ENCODE measurements around the gene KDM4B. TPM values are rescaled to one million over a fixed set of nuclear protein-coding genes. Genes with fewer than 3 reads are reported as not detected.

KDM4B gene
- total RNA-seq, 1 donor, result 22.1 TPM

DNA sequence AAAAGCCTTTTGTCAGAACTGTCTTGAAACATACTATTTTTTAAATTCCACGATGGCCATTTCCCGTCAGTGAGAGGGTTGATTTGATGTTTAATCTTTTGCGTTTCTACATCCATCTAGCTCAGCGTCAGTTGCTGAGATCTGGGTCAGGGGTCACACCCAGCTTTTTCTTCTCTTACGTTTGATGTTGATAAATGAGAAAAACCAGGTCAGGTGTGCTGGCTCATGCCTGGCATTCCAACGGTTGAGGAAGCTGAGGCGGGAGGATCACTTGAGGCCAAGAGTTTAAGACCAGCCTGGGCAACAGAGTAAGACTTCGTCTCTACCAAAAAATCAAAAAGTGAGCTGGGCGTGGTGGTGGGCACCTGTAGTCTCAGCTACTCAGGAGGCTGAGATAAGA, 202.8 kb downstream of the KDM4B start:
- no peaks in the 10 kb centered on the region for H3K36me3 ChIP-seq (ENCODE audit: insufficient read depth, low read length)
- no peaks in the 10 kb centered on the region for H3K79me2 ChIP-seq (ENCODE audit: insufficient read depth, low read length)
- H3K4me3 ChIP-seq (ENCODE audit: insufficient read depth, low read length), result no peak overlapping the region
- H3K27me3 ChIP-seq (ENCODE audit: insufficient read depth, low read length), result no peaks in the 10 kb centered on the region
- H3K9me3 ChIP-seq (ENCODE audit: low read depth, low read length), result no peaks in the 10 kb centered on the region
- H3K27ac ChIP-seq (ENCODE audit: low read depth, low read length), result no peak overlapping the region
- H4K20me1 ChIP-seq (ENCODE audit: insufficient read depth, low read length), result no peaks in the 10 kb centered on the region
- no peak overlapping the region for H3K4me2 ChIP-seq (ENCODE audit: insufficient read depth, low read length)
- DNase-seq (ENCODE audit: insufficient read length, low spot score, missing footprints), result no peak
- TF ChIP-seq, protein P1, sequence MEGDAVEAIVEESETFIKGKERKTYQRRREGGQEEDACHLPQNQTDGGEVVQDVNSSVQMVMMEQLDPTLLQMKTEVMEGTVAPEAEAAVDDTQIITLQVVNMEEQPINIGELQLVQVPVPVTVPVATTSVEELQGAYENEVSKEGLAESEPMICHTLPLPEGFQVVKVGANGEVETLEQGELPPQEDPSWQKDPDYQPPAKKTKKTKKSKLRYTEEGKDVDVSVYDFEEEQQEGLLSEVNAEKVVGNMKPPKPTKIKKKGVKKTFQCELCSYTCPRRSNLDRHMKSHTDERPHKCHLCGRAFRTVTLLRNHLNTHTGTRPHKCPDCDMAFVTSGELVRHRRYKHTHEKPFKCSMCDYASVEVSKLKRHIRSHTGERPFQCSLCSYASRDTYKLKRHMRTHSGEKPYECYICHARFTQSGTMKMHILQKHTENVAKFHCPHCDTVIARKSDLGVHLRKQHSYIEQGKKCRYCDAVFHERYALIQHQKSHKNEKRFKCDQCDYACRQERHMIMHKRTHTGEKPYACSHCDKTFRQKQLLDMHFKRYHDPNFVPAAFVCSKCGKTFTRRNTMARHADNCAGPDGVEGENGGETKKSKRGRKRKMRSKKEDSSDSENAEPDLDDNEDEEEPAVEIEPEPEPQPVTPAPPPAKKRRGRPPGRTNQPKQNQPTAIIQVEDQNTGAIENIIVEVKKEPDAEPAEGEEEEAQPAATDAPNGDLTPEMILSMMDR (IDR thresholded peaks at IDR 0.05; ENCODE audit: extremely low read depth, low read depth, low read length), result no peak
- H2AFZ ChIP-seq (ENCODE audit: low read length), result no peak overlapping the region
- H3K4me1 ChIP-seq (ENCODE audit: insufficient read depth, low read length), result peaks cover 8% of the 10 kb centered on the region

DNA sequence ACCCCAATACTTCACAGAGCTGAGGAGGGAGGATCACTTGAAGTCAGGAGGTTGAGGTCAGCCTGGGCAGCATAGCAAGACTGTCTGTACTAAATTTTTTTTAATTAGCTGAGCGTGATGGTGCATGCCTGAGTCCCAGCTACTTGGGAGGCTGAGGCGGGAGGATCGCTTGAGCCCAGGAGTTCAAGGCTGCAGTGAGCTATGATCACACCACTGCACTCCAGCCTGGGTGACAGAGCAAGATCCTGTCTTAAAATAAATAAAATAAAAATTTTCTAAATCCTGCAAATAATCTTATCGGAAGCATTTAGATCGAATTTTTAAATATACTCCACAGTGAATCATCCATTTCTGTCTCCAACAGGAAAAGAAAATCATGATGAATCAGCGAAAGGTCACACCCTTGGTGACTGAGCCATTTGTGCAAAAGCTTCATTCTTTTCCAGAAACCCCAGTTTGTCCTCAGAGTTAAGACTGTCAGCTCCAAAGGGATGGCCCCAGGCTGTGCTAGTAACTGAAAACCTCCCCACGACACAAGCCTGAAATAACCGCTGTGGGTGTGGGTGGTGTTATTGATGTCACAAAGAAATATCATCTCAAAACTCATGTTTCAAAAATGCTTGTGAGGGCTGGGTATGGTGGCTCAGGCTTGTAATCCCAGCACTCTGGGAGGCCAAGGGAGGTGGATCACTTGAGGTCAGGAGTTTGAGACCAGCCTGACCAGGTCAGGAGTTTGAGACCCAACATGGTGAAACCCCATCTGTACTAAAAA, 204.1 kb downstream of the KDM4B start:
- Histone ChIP-seq H3K9me3 (ENCODE audit: low read depth, low read length) (no peaks in the 10 kb centered on the region), H3K36me3 (ENCODE audit: insufficient read depth, low read length) (no peaks in the 10 kb centered on the region), H3K27me3 (ENCODE audit: insufficient read depth, low read length) (no peaks in the 10 kb centered on the region), H3K79me2 (ENCODE audit: insufficient read depth, low read length) (no peaks in the 10 kb centered on the region), H3K27ac (ENCODE audit: low read depth, low read length) (peak overlapping the region; percentile 82), H2AFZ (ENCODE audit: low read length) (no peak overlapping the region), H3K4me1 (ENCODE audit: insufficient read depth, low read length) (peaks cover 15% of the 10 kb centered on the region), H3K4me3 (ENCODE audit: insufficient read depth, low read length) (no peak overlapping the region), H4K20me1 (ENCODE audit: insufficient read depth, low read length) (no peaks in the 10 kb centered on the region), H3K4me2 (ENCODE audit: insufficient read depth, low read length) (peak overlapping the region; percentile 36)
- peak; percentile 96 for DNase-seq (ENCODE audit: insufficient read length, low spot score, missing footprints)
- TF ChIP-seq, protein P1 (IDR thresholded peaks at IDR 0.05; ENCODE audit: extremely low read depth, low read depth, low read length), result no peak

DNA sequence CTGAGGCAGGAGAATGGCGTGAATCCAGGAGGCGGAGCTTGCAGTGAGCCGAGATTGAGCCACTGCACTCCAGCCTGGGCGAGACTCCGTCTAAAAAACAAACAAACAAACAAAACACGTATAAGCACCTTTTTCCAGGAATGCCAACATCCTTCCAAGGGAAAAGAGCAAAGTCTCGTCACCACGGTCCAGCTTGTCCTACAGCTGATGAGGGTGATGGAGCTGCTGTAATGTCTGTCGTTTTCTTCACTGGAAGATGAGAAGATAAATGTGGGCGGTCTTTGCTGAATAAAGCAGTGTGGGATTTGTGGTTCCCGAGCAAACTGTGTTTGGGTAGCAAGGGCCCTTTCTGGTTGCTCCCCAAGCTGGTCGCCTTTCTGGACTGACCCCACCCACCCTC, 205.1 kb downstream of the KDM4B start:
- H3K4me1 ChIP-seq (ENCODE audit: insufficient read depth, low read length), result peaks cover 15% of the 10 kb centered on the region
- H3K4me2 ChIP-seq (ENCODE audit: insufficient read depth, low read length), result no peak overlapping the region
- no peak overlapping the region for H3K4me3 ChIP-seq (ENCODE audit: insufficient read depth, low read length)
- peak overlapping the region; percentile 82 for H3K27ac ChIP-seq (ENCODE audit: low read depth, low read length)
- no peaks in the 10 kb centered on the region for H4K20me1 ChIP-seq (ENCODE audit: insufficient read depth, low read length)
- no peaks in the 10 kb centered on the region for H3K79me2 ChIP-seq (ENCODE audit: insufficient read depth, low read length)
- DNase-seq (ENCODE audit: insufficient read length, low spot score, missing footprints), result peak; percentile 43
- no peaks in the 10 kb centered on the region for H3K36me3 ChIP-seq (ENCODE audit: insufficient read depth, low read length)
- no peaks in the 10 kb centered on the region for H3K9me3 ChIP-seq (ENCODE audit: low read depth, low read length)
- H3K27me3 ChIP-seq (ENCODE audit: insufficient read depth, low read length), result no peaks in the 10 kb centered on the region
- TF ChIP-seq, protein P1 (IDR thresholded peaks at IDR 0.05; ENCODE audit: extremely low read depth, low read depth, low read length), result no peak
- H2AFZ ChIP-seq (ENCODE audit: low read length), result no peak overlapping the region

DNA sequence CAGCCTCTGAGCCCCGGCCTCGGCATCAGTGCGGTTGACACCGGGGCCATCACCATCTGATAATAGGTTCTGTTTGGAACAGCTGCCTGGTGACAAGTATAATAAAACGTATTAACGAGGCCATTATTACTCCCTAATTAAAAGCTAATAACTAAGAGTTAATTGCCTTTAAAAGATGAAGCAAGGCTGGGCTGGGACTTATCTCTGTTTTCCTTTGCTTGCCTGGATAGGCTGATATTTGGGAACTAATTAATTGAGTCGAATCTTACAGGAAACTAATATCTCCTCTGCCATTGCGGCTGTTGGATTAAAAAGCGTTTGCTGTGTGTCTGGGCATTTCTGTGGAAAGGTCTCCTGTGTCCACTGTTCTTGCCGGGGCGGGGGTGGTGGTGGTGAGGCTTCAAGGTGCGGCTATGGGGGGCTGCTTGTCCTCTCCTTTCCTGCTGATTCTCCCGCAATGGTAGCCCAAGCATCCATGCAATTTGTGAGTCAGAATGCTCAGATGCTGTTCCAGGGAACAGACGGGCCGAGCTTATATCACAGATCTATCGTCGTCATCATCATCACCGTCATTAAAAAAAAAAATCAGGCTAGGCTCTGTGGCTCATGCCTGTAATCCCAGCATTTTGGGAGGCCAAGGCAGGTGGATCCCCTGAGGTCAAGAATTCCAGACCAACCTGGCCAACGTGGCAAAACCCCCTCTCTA, 209.0 kb downstream of the KDM4B start:
- Histone ChIP-seq H3K27me3 (ENCODE audit: insufficient read depth, low read length) (no peaks in the 10 kb centered on the region), H3K4me3 (ENCODE audit: insufficient read depth, low read length) (no peak overlapping the region), H4K20me1 (ENCODE audit: insufficient read depth, low read length) (no peaks in the 10 kb centered on the region), H3K4me2 (ENCODE audit: insufficient read depth, low read length) (no peak overlapping the region), H3K9me3 (ENCODE audit: low read depth, low read length) (no peaks in the 10 kb centered on the region), H3K27ac (ENCODE audit: low read depth, low read length) (no peak overlapping the region), H2AFZ (ENCODE audit: low read length) (no peak overlapping the region), H3K36me3 (ENCODE audit: insufficient read depth, low read length) (no peaks in the 10 kb centered on the region), H3K79me2 (ENCODE audit: insufficient read depth, low read length) (no peaks in the 10 kb centered on the region), H3K4me1 (ENCODE audit: insufficient read depth, low read length) (peaks cover 15% of the 10 kb centered on the region)
- TF ChIP-seq, protein P1 (IDR thresholded peaks at IDR 0.05; ENCODE audit: extremely low read depth, low read depth, low read length), result no peak
- peak; percentile 21 for DNase-seq (ENCODE audit: insufficient read length, low spot score, missing footprints)
